Osteoblast (primary cell): ENCODE measurements around the gene CCDC85A. TPM values are rescaled to one million over a fixed set of nuclear protein-coding genes. Genes with fewer than 3 reads are reported as not detected.

Experiments used
- DNase-seq: peaks from one replicate; pipeline ENCODE4 v3.0.0; 2011; ENCODE audit warnings: low spot score, mixed read lengths; ENCODE audit not compliant: insufficient read length; ENCODE audit errors: missing footprints
- H2AFZ ChIP-seq: 2 replicates; pipeline ENCODE4 v1.6.0; 2011; ENCODE audit warnings: mild to moderate bottlenecking, low read length
- H3K27ac ChIP-seq: 2 replicates; pipeline ENCODE4 v1.5.1; 2011; ENCODE audit warnings: mild to moderate bottlenecking, low read depth, low read length, moderate library complexity
- H3K27me3 ChIP-seq: 2 replicates; pipeline ENCODE4 v1.6.0; 2012; ENCODE audit warnings: mild to moderate bottlenecking, control low read depth, inconsistent platforms, low read length, moderate library complexity; ENCODE audit not compliant: insufficient read depth
- H3K36me3 ChIP-seq: 2 replicates; pipeline ENCODE4 v1.5.1; 2011; ENCODE audit warnings: mild to moderate bottlenecking, low read length, control low read depth, moderate library complexity; ENCODE audit not compliant: insufficient read depth
- H3K4me1 ChIP-seq: 2 replicates; pipeline ENCODE4 v1.5.1; 2011; ENCODE audit warnings: mild to moderate bottlenecking, low read length, control low read depth, moderate library complexity; ENCODE audit not compliant: insufficient read depth
- H3K4me2 ChIP-seq: 2 replicates; pipeline ENCODE4 v1.6.0; 2011; ENCODE audit warnings: mild to moderate bottlenecking, low read length; ENCODE audit not compliant: insufficient read depth
- H3K4me3 ChIP-seq: fragments of 200-600 bp; sonication (generic); 3 replicates; pipeline ENCODE4 v1.5.1; 2012; ENCODE audit warnings: mild to moderate bottlenecking, low read length, inconsistent platforms; ENCODE audit not compliant: insufficient read depth
- H3K79me2 ChIP-seq: 2 replicates; pipeline ENCODE4 v1.6.0; 2012; ENCODE audit warnings: mild to moderate bottlenecking, low read length, control low read depth, inconsistent platforms; ENCODE audit not compliant: insufficient read depth
- H3K9me3 ChIP-seq: 2 replicates; pipeline ENCODE4 v1.5.1; 2011; ENCODE audit warnings: low read depth, low read length, control low read depth
- H4K20me1 ChIP-seq: 2 replicates; pipeline ENCODE4 v1.6.0; 2012; ENCODE audit warnings: mild to moderate bottlenecking, low read length, control low read depth; ENCODE audit not compliant: insufficient read depth
- total RNA-seq: library from RNA; depleted of rRNA; stranded (reverse); fragments of >200 nt; gene quantifications from 2 replicates; pipeline ENCODE4 v1.2.3, GENCODE V29; 2012
- TF ChIP-seq, protein P1 (sequence below): IDR thresholded peaks from 2 replicates; pipeline ENCODE4 v1.5.1; 2011; ENCODE audit warnings: mild to moderate bottlenecking, low read depth, low read length, moderate library complexity; ENCODE audit errors: extremely low read depth

CCDC85A gene
- total RNA-seq, 1 donor = 0.72 TPM

DNA sequence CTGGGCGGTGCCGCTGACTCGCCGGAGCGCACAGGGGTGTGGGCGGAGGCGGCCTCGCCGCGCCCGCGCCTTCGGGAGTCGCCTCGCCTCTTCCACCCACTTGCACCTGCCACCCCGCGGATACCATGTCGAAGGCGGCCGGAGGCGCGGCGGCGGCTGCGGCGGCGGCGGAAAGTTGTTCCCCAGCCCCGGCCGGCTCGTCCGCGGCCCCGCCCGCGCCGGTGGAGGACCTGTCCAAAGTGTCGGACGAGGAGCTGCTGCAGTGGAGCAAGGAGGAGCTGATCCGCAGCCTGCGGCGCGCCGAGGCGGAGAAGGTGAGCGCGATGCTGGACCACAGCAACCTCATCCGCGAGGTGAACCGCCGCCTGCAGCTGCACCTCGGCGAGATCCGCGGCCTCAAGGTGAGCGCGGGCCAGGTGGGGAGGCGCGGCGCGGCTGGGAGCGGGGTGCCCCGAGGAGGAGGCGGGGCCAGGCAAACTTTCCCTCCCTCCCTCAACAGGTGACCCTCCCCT is 766 bp downstream of the CCDC85A start:
- Histone ChIP-seq H3K4me3 (no peak overlapping the region), H3K4me2 (peak overlapping the region; percentile 45)

DNA sequence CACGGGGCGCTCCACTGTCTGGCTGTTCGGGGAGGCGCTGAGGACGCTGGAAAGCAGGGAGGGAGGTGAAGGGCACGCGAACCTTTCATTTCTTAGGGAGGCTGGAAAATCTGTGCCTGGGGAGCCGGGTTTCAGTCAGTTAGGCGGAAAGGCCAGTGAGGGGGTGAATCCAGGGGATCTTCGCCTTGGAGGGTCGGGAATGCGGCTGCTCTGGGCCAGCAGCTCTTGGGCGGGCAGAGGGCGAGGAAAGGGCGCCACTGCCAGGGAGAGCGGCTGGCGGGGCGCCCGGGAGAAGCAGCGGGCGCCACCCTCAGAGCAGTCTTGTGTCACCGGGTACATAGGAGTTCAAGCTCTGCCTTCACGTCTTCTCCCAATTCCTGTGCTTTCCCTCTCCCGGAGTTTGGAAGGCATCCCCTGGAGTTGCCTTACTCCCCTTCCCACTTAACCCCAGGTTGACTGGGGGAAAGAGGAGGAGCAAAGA is 1.4 kb downstream of the CCDC85A start:
- Histone ChIP-seq H3K79me2 (no peaks in the 10 kb centered on the region), H4K20me1 (no peaks in the 10 kb centered on the region), H2AFZ (peak overlapping the region; percentile 46), H3K4me3 (peak overlapping the region; percentile 33), H3K27ac (no peak overlapping the region), H3K9me3 (no peaks in the 10 kb centered on the region), H3K4me2 (peak overlapping the region; percentile 51), H3K4me1 (no peaks in the 10 kb centered on the region), H3K27me3 (peaks cover 33% of the 10 kb centered on the region), H3K36me3 (no peaks in the 10 kb centered on the region)
- TF ChIP-seq, protein P1, sequence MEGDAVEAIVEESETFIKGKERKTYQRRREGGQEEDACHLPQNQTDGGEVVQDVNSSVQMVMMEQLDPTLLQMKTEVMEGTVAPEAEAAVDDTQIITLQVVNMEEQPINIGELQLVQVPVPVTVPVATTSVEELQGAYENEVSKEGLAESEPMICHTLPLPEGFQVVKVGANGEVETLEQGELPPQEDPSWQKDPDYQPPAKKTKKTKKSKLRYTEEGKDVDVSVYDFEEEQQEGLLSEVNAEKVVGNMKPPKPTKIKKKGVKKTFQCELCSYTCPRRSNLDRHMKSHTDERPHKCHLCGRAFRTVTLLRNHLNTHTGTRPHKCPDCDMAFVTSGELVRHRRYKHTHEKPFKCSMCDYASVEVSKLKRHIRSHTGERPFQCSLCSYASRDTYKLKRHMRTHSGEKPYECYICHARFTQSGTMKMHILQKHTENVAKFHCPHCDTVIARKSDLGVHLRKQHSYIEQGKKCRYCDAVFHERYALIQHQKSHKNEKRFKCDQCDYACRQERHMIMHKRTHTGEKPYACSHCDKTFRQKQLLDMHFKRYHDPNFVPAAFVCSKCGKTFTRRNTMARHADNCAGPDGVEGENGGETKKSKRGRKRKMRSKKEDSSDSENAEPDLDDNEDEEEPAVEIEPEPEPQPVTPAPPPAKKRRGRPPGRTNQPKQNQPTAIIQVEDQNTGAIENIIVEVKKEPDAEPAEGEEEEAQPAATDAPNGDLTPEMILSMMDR = no peak
- peak; percentile 86 for DNase-seq

More for the DNA sequence above, 766 bp downstream of the CCDC85A start:
- Histone ChIP-seq H3K9me3 (no peaks in the 10 kb centered on the region), H3K79me2 (no peaks in the 10 kb centered on the region), H3K4me1 (no peaks in the 10 kb centered on the region), H2AFZ (no peak overlapping the region), H3K27me3 (peaks cover 33% of the 10 kb centered on the region), H3K36me3 (no peaks in the 10 kb centered on the region), H4K20me1 (no peaks in the 10 kb centered on the region), H3K27ac (no peak overlapping the region)
- TF ChIP-seq, protein P1 = no peak
- no peak for DNase-seq

GRCh38 chr2:56185582-56186046 is 1.8 kb downstream of the CCDC85A start:
- H4K20me1 ChIP-seq = no peaks in the 10 kb centered on the region
- TF ChIP-seq, protein P1 = no peak
- H3K4me1 ChIP-seq = no peaks in the 10 kb centered on the region
- peaks cover 33% of the 10 kb centered on the region for H3K27me3 ChIP-seq
- peak overlapping the region; percentile 46 for H2AFZ ChIP-seq
- H3K79me2 ChIP-seq = no peaks in the 10 kb centered on the region
- H3K4me2 ChIP-seq = peak overlapping the region; percentile 51
- peak overlapping the region; percentile 33 for H3K4me3 ChIP-seq
- peak; percentile 87 for DNase-seq
- no peak overlapping the region for H3K27ac ChIP-seq
- no peaks in the 10 kb centered on the region for H3K9me3 ChIP-seq
- H3K36me3 ChIP-seq = no peaks in the 10 kb centered on the region

DNA sequence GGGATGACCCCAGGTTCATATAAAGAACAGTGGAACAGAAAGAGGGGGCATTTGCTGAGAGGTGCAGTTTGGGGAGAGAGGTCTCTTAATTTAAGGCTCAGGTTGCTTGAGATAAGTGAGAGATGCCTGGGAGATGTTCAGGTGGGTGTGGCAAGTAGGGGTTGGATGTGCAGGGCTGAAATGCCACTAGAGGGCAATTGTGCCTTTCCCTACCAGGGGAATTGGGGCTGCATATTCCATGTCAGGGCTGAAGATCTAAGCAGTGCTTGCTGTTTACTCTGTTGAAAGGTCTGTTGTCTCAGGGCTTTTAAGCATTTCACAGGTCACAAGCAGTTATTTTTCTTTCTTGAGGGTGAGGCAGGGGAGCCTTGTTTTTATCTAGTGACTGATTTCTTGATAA is 7.8 kb downstream of the CCDC85A start:
- Histone ChIP-seq H3K27ac (no peak overlapping the region), H3K4me2 (no peak overlapping the region), H3K27me3 (peaks cover 12% of the 10 kb centered on the region), H3K4me3 (no peak overlapping the region), H3K79me2 (no peaks in the 10 kb centered on the region), H3K36me3 (no peaks in the 10 kb centered on the region), H2AFZ (no peak overlapping the region), H4K20me1 (no peaks in the 10 kb centered on the region), H3K9me3 (no peaks in the 10 kb centered on the region), H3K4me1 (no peaks in the 10 kb centered on the region)
- peak; percentile 82 for DNase-seq
- TF ChIP-seq, protein P1 = peak; percentile 47
